Left ventricle myocardium inferior (tissue), 1 donor: ENCODE data around the gene RPH3AL. TPM values are rescaled to one million over a fixed set of nuclear protein-coding genes. Genes with fewer than 3 reads are reported as not detected.

Source experiments
- DNase-seq: peaks from one replicate; pipeline ENCODE4 v3.0.0-alpha.2; 2020
- H3K27ac ChIP-seq: fragments of 200-600 bp; replicated peaks from 2 replicates; pipeline ENCODE4 v1.8.0; 2021
- H3K27me3 ChIP-seq: fragments of 200-600 bp; 2 replicates; pipeline ENCODE4 v1.8.0; 2021; ENCODE audit warnings: low read depth
- H3K36me3 ChIP-seq: fragments of 200-600 bp; 2 replicates; pipeline ENCODE4 v1.8.0; 2021
- H3K4me1 ChIP-seq: fragments of 200-600 bp; 2 replicates; pipeline ENCODE4 v1.8.0; 2021
- H3K4me3 ChIP-seq: fragments of 200-600 bp; 2 replicates; pipeline ENCODE4 v1.8.0; 2021; ENCODE audit warnings: mild to moderate bottlenecking, moderate library complexity
- H3K9me3 ChIP-seq: fragments of 200-600 bp; replicated peaks from 2 replicates; pipeline ENCODE4 v1.8.0; 2021
- intact Hi-C: fragments of 100-400 bp; cut with micrococcal nuclease; formaldehyde crosslinking; loops from one replicate; pipeline ENCODE4 v1.11.0; 2022
- total RNA-seq: library from RNA; stranded (reverse); fragmentation: NEBNext Ultra II Directional; extraction: Animal tissue kit (Norgen Biotek cat#: 25700); gene quantifications from one replicate; pipeline ENCODE4 v1.2.1, GENCODE V29; 2021
- TF ChIP-seq, protein P1 (sequence below): fragments of 200-600 bp; IDR thresholded peaks from 2 replicates; pipeline ENCODE4 v1.8.0; 2021; ENCODE audit warnings: antibody characterized with exemption, mild to moderate bottlenecking, borderline replicate concordance
- donor health status: DM: no; HTN: yes; CAD: no; lungs with severe emphysema.

RPH3AL gene
- total RNA-seq, 1 donor from 2014 or later = 4.0 TPM

GRCh38 chr17:343211-343610, 9.4 kb downstream of the RPH3AL start:
- intact Hi-C loops = no loop called here
- peaks cover 4% of the 10 kb centered on the region for H3K27me3 ChIP-seq
- no peak for DNase-seq
- no peak overlapping the region for H3K4me3 ChIP-seq
- TF ChIP-seq, protein P1, sequence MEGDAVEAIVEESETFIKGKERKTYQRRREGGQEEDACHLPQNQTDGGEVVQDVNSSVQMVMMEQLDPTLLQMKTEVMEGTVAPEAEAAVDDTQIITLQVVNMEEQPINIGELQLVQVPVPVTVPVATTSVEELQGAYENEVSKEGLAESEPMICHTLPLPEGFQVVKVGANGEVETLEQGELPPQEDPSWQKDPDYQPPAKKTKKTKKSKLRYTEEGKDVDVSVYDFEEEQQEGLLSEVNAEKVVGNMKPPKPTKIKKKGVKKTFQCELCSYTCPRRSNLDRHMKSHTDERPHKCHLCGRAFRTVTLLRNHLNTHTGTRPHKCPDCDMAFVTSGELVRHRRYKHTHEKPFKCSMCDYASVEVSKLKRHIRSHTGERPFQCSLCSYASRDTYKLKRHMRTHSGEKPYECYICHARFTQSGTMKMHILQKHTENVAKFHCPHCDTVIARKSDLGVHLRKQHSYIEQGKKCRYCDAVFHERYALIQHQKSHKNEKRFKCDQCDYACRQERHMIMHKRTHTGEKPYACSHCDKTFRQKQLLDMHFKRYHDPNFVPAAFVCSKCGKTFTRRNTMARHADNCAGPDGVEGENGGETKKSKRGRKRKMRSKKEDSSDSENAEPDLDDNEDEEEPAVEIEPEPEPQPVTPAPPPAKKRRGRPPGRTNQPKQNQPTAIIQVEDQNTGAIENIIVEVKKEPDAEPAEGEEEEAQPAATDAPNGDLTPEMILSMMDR = no peak
- H3K27ac ChIP-seq = no peak overlapping the region
- peaks cover 18% of the 10 kb centered on the region for H3K4me1 ChIP-seq
- no peaks in the 10 kb centered on the region for H3K36me3 ChIP-seq
- no peaks in the 10 kb centered on the region for H3K9me3 ChIP-seq

DNA sequence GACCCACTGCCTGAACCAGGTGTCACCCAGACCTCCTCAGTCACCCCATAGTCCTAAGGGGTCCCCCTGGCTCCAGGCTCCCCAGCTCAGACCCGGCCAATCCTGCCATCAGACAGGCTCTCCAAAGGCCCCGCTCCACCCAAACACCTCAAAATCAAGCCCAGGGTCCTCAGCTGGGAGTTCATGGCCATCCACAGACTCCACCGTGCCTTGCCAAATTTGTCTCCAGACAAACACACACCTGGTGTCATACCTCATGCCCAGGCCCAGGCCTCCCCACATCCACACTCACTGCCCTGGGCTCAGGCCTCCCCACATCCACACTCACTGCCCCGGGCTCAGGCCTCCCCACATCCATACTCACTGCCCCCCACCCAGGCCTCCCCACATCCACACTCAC, 12.5 kb downstream of the RPH3AL start:
- no peak overlapping the region for H3K4me3 ChIP-seq
- no peak for DNase-seq
- TF ChIP-seq, protein P1 = no peak
- no peaks in the 10 kb centered on the region for H3K36me3 ChIP-seq
- peaks cover 28% of the 10 kb centered on the region for H3K4me1 ChIP-seq
- H3K27me3 ChIP-seq = peaks cover 23% of the 10 kb centered on the region
- intact Hi-C loops = no loop called here
- H3K9me3 ChIP-seq = no peaks in the 10 kb centered on the region
- no peak overlapping the region for H3K27ac ChIP-seq

DNA sequence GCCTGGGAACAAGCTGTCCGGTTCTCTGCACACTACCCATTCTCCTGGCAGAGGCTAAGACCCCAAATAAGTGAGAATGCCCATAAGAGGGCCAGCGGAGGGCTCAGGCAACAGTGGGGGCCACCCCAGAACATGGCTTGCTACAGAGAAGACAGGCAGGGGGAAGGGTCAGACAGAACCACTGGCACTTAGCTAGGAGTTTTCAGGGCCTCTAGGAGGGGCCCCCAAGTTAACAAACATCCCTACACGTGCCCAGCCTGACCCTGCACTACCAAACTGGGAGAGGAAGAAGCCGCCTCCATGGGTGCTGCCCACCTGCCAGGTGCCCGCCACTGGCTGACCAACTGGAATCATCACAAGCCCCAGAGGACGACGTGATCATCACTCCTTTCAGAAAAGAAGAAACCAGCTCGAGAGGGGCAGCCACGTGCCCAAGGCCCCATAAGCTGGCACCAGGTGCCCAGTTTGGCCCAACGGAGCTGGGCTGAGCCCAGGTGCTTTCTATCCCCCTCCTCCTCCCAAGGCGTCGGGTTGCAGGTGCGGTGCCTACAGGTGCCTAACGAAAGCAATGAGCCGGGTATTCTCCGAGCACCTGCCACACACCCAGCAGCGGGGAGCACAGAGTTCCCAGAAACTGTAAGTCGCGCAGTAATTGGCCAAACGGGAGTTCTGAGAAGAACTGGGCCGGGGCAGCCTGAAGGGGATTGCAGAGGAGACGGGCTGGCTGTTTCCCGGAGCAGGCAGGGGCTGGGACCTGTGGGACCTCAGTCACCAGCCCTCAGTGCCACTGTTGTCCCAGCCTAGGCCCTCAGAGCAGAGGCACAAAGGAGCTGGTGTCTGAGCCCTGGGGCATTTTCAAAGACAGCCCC, 13.2 kb downstream of the RPH3AL start:
- TF ChIP-seq, protein P1 = no peak
- intact Hi-C loops = no loop called here
- H3K4me3 ChIP-seq = no peak overlapping the region

DNA sequence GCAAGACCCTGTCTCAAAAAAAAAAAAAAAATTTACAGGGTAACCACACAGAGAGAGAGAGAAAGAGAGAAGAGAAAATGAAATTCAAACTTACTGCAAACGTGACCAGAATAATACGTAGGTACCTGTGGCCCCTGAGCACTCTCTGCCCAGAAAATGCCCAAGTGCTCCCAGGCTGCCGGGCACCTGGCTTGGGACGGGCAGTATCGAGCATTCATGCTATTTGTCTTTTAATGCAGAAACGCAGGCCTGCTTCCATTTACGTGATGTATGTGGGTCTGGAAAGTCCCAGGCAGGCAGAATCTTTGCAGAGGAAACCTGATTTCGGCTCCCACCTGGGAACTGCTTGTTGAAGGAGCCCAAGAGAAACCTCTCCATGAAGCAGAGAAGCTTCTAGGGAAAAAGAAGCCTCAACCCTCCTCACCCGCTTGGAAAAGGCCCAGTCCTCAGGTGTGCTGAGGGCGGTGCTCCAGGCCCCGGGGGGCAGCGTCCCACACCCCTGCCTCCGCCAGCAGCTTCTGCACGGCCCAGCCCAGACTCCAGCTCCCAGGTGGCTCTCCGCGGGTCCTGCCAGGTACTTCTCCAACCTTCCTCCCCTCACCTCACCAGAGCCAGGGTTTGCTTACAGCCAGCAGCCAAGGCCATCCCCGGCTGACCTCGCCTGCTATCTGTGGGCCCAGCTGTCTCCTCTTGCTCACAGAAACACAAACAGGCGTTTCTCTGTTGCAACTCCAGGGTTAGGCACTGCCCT, 14.0 kb downstream of the RPH3AL start:
- Histone ChIP-seq H3K27me3 (peaks cover 26% of the 10 kb centered on the region), H3K4me1 (peaks cover 40% of the 10 kb centered on the region), H3K27ac (no peak overlapping the region), H3K9me3 (no peaks in the 10 kb centered on the region), H3K4me3 (no peak overlapping the region), H3K36me3 (no peaks in the 10 kb centered on the region)
- TF ChIP-seq, protein P1 = no peak
- DNase-seq = no peak
- intact Hi-C loops = no loop called here

More for the DNA sequence above, 13.2 kb downstream of the RPH3AL start:
- Histone ChIP-seq H3K9me3 (no peaks in the 10 kb centered on the region), H3K4me1 (peaks cover 32% of the 10 kb centered on the region), H3K36me3 (no peaks in the 10 kb centered on the region), H3K27me3 (peaks cover 26% of the 10 kb centered on the region), H3K27ac (no peak overlapping the region)
- DNase-seq = no peak

- Histone ChIP-seq H3K27me3 (peaks cover 26% of the 10 kb centered on the region), H3K27ac (no peak overlapping the region), H3K4me3 (no peak overlapping the region), H3K36me3 (no peaks in the 10 kb centered on the region), H3K4me1 (peaks cover 46% of the 10 kb centered on the region), H3K9me3 (no peaks in the 10 kb centered on the region)
- no peak for DNase-seq
- intact Hi-C loops = no loop called here
- TF ChIP-seq, protein P1 = no peak
Observed at GRCh38 chr17:337866-338265, 14.7 kb downstream of the RPH3AL start.
